NCI-H1092 treated with DMSO at 0.1 percent for 48 hours (cell line): ENCODE data around the gene MPDZ.
A peak's percentile ranks its signal among the peaks of the same experiment; 100 is the strongest.

ENCODE experiments used
- DNase-seq: peaks from one replicate; lab custom pipeline; 2025; lab: John Stamatoyannopoulos, UW

Gene MPDZ

GRCh38 chr9:13279284-13280141 is at the start of gene MPDZ:
MPDZ (minus strand) TSS chr9:13279692; CDS start chr9:13250315, 29,377 bp downstream.
- peak; percentile 88 for DNase-seq

- no peak for DNase-seq
These were observed 45.5 kb upstream of the MPDZ start for GRCh38 chr9:13324988-13325387.

- DNase-seq: no peak
These were observed 43.5 kb upstream of the MPDZ start for GRCh38 chr9:13322828-13323550.

- no peak for DNase-seq
These were observed 38.5 kb upstream of the MPDZ start for GRCh38 chr9:13318027-13318426.

GRCh38 chr9:13296972-13297371 is 17.5 kb upstream of the MPDZ start:
- DNase-seq: no peak

- DNase-seq: no peak
These were observed 16.1 kb upstream of the MPDZ start for GRCh38 chr9:13295556-13295955.

GRCh38 chr9:13292782-13293181 is 13.3 kb upstream of the MPDZ start:
- no peak for DNase-seq

- no peak for DNase-seq
These were observed 12.7 kb upstream of the MPDZ start for GRCh38 chr9:13292158-13292557.

GRCh38 chr9:13291718-13292117 is 12.2 kb upstream of the MPDZ start:
- DNase-seq: no peak

GRCh38 chr9:13284011-13284410 is 4.5 kb upstream of the MPDZ start:
- no peak for DNase-seq

GRCh38 chr9:13282998-13283397 is 3.5 kb upstream of the MPDZ start:
- DNase-seq: no peak

- no peak for DNase-seq
These were observed 2.0 kb upstream of the MPDZ start for GRCh38 chr9:13281356-13282016.

- peak; percentile 78 for DNase-seq
These were observed 885 bp downstream of the MPDZ start for GRCh38 chr9:13278368-13279246.

GRCh38 chr9:13278023-13278367 is 1.5 kb downstream of the MPDZ start:
- DNase-seq: peak; percentile 78

GRCh38 chr9:13274886-13275641 is 4.4 kb downstream of the MPDZ start:
- no peak for DNase-seq

- no peak for DNase-seq
These were observed 8.8 kb downstream of the MPDZ start for GRCh38 chr9:13270734-13271133.

GRCh38 chr9:13269589-13270452 is 9.7 kb downstream of the MPDZ start:
- no peak for DNase-seq

GRCh38 chr9:13268469-13268868 is 11.0 kb downstream of the MPDZ start:
- DNase-seq: no peak

GRCh38 chr9:13267743-13268142 is 11.7 kb downstream of the MPDZ start:
- DNase-seq: no peak

- no peak for DNase-seq
These were observed 13.3 kb downstream of the MPDZ start for GRCh38 chr9:13266167-13266566.
